NCI-H510A (cell line): ENCODE data around the gene KCNH4.
"Not testable (repeated sequence)": the region's sequence is repeated elsewhere in the genome, so short reads cannot be mapped to it uniquely, and the experiment has no call there.

ENCODE experiments used
- DNase-seq: peaks from one replicate; lab custom pipeline; 2025; lab: John Stamatoyannopoulos, UW

The KCNH4 gene

DNA sequence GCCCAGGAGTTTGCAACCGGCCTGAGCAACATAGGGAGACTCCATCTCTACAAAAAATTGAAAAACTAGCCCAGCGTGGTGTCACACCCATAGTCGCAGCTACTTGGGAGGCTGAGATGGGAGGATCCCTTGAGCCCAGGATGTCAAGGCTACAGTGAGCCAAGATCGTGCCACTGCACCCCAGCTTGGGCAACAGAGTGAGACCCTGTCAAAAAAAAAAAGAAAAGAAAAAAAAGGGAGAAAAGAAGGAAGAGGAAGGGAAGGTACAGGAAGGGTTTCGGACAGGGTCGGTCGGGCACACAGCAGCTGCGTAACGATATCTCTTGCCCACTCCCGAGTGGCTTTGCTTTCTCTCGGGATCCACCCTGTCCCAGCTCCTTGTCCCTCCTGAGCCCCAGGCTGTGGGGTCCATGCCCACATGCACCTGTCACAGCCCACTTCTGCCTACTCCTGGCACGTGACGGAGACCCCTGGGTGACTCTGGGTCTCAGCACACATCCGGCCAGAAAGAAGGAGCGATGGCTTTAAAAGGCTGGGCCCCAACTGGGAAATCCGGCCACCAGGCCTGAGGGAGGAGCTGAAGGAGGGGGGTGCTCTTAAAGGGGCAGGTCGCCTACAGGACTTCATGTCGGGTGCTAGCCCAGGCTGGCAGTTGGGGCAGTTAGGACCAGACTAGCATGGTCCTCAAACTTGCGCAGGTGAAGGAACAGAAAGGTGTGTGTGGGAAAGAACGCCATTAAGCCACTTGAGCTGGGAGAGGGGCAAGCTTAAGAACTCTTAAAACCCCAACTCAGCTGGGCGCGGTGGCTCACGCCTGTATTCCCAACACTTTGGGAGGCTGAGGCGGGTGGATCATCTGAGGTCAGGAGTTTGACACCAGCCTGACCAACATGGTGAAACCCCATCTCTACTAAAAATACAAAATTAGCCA is 13.3 kb upstream of the KCNH4 start, which contains the start of gene GHDC:
TSS of gene GHDC (minus strand) at position 526 of the 931 bp plus-strand sequence. CDS start 913 bp downstream, outside the sequence.
- DNase-seq, result peak; percentile 55

- no peak for DNase-seq
Observed at GRCh38 chr17:42193216-42193968, 12.4 kb upstream of the KCNH4 start.

DNA sequence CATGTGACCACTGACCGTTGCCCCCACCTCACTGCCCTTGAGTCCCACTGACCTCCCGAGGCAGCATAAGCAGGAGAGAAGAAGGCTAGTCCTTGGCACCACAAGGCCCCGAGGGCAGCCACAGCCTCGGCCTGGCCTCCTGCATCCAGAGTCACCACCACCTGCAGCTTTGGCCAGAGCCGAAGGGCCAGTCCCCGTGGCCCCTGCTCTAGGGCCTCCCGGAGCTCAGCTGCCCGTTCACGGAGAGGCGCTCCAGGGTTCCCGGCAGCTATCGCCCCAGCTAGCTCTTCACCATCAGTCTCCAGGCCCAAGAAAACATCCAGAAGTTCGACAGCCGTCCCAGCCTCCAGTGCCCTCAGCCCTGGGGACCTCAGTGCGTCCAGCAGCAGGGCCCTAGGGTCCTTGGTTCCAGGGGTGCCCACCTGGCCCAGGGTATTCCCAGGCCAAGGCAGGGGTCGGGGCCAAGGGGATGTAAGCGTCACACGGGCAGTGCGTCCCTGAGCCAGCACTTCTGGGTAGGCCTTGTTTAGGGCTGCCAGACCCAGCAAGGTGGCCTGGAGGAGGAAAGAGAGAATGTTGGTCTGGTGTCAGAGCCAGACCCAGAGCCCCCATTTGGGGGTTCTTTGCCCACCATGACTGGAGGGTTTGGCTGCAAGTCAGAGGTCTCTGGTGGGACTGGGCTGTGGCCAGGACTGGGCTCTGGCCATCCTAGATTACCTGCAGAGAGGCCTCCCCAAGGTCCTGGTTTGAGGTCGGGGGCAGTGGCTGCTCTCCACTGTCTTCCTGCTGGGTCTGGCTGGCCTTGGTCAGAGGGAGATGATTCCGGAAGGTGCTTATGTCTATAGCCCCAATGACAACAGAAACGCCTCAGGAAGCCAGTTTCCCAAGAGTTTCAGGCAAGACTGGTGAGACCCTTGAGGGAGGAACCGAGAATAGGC is 11.5 kb upstream of the KCNH4 start:
- DNase-seq, result no peak

DNA sequence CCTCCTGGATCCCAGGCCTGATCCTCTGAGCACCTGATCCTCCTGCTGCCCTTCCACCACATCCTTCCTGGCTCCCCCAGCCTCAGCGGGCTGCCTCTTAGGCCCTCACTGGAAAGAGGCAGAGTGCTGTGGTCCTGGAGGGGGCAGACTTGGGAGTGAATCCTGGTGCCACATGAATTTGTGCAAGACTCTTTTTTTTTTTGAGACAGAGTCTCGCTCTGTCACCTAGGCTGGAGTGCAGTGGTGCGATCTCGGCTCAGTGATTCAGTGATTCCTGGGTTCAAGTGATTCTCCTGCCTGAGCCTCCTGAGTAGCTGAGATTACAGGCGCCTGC is 10.3 kb upstream of the KCNH4 start:
- DNase-seq, result no peak

DNA sequence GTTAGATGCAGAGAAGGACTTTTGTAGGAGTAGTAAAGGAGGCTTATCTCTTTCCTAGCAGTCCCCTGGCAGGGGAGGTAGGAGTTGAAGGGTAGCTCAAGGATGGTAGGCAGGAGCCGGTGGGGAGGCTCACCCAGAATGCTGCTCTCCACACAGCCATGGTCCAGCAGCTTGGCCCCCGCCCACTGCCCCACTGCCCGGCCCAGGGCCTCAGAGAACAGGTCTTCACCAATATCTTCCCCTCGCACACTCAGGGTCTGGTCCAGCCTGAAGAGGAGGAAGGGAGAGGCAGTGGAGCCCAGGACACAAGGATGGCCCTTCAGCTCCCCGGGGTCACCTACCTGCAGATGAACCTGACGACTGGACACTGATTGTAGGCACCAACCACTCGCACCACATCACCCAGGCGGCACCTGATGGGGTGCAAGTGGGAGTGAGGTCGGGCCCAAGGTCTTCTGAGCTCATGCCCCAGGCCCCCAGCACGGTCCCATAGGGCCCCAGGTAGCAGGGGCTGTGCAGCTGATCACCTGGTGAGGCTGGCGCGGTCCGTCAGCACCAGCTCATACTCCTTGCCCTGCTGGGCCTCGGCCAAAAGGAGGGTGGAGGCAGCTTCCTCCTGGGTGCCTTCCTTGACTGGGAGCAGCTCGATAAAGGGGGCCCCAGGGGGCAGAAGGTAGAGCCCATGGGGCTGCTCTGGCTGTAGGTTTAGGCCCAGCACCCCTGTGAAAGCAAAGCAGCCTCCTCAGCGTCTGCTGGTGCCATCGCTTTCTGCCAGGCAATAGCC is 9.7 kb upstream of the KCNH4 start:
- DNase-seq, result no peak

- no peak for DNase-seq
Observed at GRCh38 chr17:42189651-42189965, 8.7 kb upstream of the KCNH4 start.

DNA sequence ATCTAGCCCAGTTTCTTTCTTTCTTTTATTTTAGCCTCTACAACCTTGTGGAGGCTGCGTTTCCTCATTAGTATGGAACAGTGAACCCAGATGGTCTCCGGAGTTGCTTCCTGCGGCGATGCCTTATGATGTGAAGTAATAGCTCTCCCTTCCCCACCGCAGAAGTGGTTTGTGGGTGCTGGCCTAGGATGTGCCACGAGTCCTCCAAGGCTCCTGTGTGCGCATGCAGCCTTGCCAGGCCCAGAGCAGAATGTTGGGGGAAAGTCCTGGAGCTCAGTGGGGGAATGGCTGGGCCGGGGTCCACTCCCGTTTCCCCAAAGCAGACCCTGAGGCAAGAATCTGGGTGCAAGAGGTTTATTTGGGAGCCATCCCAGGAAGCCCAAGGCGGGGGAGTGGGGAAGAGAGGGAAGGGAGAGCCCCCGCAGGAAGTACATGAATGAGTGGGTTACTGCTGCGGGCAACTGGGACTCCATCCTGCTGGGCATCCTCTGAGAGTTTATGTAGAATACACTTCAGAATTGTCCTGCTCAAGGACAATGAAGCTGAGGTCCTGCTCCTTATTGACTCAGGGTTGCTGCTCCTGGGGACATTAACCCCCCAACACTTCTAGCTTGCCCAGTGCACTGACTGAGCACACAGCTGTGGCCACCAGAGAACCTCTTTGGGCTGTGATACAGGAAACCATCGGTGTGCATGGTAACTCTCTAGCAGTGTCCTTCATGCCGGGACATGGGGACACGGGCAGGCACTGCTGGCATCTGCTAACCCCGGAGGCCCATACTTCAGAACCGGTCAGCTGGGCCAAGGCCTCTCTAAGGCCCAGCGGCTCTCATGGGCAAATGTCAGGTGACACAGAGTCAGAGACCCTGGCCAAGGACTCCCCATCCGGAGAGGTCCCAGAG is 8.1 kb upstream of the KCNH4 start:
- no peak for DNase-seq

DNA sequence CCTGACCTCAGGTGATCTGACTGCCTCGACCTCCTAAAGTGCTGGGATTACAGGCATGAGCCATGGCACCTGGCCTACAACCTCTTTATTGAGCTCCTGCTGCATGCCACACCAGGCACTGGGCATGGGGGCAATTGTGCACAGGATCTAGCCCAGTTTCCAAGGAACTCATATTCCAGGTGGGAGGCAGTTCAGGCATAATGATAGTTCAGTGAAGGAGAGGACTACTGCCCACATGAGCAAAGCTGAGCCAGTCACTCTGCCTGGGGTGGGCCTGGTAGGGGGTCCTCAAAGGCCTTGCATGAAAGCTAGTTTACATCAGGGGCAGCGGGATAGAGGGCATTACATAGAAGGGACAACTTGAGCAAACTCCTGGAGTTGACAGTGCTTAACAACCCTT is 6.9 kb upstream of the KCNH4 start:
- no peak for DNase-seq

GRCh38 chr17:42186191-42186590 is 5.2 kb upstream of the KCNH4 start:
- not testable (repeated sequence) for DNase-seq

GRCh38 chr17:42185621-42185930 is 4.6 kb upstream of the KCNH4 start:
- DNase-seq, result no peak

DNA sequence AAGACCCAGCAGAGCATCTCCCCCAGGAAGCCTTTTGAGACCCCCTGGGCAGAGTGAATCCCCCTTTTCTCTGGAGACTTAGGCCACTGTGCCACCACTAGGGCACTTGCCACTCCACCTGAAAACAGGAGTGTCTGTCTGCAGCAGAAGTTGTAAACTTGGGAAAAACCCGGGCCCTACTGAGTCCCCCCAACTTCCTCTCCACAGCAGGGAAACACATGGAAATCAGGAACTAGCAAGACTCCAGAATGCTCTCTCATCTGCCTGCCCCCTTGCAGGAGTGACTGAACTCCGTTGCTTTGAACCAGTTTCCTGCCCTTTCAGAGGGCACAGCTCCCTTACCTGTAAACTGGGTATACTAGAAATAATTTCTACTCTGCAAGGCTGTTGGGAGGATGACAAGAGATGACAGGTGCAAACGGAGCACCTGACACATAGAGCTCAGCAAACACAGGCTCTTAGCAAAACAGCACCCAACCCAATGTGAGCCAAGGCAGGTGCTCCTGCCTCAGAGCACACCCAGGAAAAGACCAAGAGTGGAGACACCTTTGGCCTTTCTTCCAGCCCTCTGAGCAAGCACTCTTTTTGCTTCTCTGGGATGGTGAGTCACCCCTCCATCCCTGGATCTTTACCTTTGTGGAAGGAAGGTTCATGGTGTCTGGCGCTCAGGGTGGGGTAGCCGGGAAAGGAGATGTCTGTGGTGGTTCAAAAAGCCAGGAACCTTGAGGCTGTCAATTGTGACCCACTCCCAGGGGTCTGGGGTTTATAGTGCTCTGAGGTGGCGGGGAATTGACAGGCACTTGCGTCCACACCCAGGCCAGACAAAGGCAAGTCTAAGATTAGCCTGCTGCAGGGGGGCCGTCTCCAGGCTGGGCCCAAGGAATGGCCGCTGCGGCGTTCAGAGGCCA is 4.0 kb upstream of the KCNH4 start, which contains the start of gene HCRT:
TSS of gene HCRT (minus strand) at position 740 of the 908 bp plus-strand sequence. CDS start at position 653, 87 bp downstream.
- DNase-seq, result peak; percentile 28

DNA sequence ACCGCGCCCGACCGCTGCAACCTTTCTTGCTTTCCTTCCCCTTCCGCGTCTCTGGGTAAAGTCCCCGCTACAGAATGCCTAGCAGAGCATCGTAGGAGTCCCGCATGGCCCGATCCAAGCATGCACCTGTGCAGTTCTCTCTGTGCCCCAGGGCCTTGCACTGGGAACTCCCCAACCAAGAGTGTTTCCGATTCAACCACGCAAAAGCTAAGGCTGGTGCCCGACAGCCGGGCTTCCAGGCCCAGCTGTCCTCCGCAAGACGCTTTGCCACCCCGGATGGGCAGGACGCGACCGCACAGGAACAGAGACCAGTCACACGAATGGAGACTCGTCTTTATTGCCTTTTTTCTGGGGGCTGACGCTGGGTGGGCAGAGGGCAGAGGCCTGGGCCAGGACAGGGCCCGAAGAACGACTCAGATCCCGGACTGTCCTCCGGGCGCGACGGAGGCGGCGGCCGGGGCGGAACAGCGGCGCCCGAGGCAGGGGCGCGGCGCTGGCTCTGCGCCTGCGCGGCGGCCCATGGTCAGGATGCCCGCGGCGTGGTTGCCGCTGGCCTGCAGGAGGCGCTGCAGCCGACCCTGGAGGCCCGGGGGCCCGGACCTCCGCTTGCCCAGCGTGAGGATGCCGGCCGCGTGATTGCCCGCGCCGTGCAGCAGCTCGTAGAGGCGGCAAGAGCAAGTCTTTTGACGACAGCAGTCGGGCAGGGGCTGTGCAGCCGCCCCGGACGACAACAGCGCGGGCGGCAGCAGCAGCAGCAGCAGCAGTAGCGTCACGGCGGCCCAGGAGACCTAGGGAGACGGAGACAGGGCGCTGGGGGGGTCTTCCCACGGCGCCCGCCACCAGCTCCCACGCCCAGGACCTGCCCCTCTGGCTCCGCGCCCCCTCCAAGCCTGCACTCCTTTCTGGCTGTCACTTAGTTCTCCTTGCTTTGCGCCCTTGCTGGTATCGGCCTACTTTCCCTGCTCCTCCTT is 3.1 kb upstream of the KCNH4 start:
- DNase-seq, result peak; percentile 64

DNA sequence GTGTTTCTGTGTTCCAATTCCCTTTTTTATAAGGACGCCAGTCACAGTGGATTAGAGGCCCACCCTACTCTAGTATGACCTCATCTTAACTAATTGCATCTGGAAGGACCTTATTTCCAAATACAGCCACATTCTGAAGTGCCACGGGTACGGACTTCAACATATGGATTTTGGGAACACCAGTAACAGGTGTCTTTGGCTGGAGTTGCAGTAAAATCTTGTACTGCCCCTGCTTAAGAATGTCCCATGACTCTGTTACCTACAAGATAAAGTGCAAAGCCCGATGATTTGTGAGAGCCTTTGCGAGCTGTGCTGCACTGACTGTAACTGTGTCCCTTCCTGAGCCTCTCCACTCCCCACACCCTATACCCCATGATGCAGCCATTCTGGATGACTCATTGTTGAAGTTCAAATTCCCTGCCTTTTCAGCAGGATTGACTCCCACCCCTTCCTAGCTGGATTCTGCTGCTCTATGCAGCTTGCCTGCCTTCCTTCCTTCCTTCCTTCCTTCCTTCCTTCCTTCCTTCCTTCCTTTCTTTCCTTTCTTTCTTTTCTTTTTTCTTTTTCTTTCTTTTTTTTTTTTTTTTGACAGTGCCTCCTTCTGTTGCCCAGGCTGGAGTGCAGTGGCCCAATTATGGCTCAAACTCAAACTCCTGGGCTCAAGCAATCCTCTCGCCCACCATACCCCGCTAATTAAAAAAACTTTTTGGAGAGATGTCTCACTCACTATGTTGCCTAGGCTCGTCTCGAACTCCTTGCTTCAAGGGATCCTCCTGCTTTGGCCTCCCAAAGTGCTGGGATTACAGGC is 2.2 kb upstream of the KCNH4 start:
- DNase-seq, result no peak

GRCh38 chr17:42181851-42182207 is 887 bp upstream of the KCNH4 start:
- no peak for DNase-seq

- no peak for DNase-seq
Observed at GRCh38 chr17:42180411-42180921, 476 bp downstream of the KCNH4 start.

DNA sequence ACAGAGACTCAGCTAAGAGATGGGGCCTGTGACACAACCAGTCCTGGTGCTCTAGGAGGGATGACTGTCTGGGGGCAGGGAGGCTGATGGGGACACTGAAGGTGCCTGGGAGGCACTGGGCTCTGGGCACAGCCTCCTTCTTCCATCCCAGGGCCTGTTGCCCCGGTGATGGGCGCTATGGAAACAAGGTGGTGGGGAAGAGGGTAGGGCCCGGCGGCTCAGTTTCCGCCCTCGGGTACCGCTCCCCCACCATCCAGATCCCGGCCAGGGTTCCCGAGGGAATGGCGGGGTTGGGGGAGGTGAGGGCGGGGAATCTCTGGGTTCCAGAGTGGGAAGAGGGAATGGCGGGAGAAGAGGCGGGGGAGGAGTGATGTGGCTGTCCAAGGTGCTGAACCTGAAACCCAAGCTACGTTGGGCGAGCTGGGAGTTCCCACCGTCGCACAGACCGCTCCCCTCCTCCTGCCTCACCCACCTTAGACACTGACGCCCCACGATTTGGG is 981 bp downstream of the KCNH4 start:
- no peak for DNase-seq

- no peak for DNase-seq
Observed at GRCh38 chr17:42179335-42179734, 1.6 kb downstream of the KCNH4 start.
